T-helper 9 cell (primary cell): ENCODE data around the gene TGFA.
"Not testable (repeated sequence)": the region's sequence is repeated elsewhere in the genome, so short reads cannot be mapped to it uniquely, and the experiment has no call there.

Experiments used
- DNase-seq: peaks from one replicate; pipeline ENCODE4 v3.0.0-alpha.2; 2020

TGFA gene

DNA sequence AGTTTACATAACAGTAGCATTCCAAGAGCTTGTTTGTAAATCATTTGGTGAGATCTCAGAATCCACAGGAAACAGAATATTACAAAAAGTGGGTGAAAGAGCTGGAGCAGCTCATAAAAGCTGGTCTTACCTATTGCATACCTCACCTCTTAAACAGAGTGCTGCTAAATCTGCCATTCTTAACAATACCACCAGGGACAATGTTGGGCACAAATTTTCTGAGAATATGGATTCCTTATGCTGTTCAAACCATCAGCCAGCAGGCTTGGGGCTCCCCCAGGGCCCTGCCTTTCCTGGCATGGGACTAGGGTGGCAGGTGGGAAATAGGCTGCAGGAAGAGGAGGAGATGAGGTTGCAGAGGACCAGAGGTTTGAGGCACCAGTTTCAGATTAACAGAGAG is 55.6 kb downstream of the TGFA start:
- no peak for DNase-seq

DNA sequence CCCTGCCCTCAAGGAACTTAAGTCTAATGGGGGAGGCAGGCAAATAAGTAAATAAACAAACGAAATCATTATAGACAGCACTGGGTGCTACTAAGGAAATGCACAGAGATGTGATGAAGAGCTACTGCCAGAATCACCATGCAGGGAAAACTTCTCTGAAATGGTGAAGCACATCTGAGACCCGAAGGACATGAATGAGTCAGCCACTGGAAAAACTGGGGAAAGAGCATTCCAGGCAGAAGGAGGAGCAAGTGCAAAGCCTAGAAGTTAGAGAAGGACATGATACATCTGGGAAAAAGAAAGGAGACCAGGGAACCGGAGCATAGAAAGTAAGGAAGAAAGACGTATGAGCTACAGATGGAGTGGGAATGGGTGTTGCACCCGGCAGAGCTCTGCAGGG is 56.8 kb downstream of the TGFA start:
- no peak for DNase-seq

DNA sequence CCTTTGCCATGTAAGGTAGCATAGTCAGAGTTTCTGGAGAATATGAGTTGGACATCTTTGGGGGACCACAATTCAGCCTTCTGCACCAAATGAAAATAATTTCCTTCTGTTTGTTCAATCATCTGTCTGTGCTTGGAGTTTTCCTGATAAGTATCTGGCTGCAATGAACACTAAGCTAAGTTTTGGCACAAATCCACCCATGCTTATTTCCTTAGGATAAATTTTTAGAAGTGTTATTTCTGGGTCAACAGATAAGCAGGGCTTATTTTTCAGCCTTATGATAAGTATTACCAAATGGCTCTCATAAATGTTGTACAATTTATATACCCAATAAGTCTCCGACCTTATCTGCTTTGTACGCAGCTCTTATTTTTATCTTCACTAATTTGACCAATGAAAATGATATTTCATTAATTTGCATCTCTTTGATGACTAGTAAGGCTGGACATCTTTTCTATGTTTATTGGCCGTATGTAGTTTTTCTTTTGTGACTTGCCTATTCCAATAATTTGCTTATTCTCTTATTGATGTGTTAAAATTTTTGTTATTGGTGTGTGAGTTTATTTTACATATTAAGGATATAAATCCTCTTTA is 59.2 kb downstream of the TGFA start:
- no peak for DNase-seq

- DNase-seq = no peak
These were observed 63.2 kb downstream of the TGFA start for GRCh38 chr2:70490381-70490780.

DNA sequence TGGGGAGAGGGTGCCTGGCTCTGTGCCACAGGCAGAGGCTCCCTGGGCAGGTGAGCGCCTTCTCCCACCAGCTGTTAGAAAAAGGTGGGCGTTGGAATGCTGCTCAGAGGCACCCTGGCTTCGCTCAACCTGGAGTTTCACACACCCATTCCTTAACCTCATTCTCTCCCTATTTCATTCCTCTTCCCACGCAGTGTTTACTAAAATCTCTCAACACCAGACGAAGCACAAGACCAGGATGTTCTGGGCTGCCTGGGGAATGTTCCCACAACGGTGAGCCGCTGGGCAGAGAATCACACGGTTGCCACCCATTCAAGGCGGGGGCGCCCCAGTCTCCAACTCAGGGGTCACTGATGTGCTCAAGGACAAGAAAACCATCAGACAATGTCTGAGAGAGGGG is 64.5 kb downstream of the TGFA start:
- no peak for DNase-seq

- DNase-seq = no peak
These were observed 69.5 kb downstream of the TGFA start for GRCh38 chr2:70484086-70484485.

DNA sequence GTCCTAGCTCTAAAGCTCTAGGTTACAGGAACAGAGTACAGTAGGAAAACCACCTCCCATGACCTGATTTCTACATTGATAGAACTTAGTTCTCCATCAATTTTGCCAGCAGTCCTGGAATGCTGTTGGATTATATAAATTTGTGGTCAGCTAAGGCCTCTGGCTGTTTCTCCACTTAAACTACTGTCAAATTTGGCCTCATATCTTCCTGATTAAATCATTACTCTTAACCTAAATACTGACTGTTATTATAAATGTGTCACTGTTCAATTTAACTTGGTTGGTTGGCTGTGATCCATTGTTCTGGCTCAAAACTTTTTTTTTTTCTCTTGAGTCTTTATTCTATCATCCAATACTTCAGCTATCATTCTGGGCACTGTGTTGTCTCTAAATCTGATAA is 71.2 kb downstream of the TGFA start:
- no peak for DNase-seq

GRCh38 chr2:70480468-70480867 is 73.2 kb downstream of the TGFA start:
- no peak for DNase-seq

DNA sequence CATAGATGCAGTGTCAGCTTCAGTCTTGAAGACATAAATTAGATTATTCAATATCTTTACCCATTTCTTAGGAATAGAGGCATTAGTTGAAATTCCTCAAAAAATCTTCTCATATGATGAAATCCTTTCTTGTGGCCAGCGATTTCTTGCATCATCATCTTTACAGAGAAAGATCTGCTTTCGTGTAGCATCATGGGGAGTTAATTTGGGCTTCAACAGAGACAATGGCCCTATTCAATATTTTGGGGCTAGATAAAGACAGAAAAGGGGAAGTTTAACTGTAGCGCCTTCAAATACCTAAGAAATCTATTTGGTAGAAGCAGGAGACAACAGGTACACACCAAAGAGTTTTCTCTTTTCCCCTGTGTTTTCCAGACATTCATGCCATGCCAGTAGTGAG is 73.8 kb downstream of the TGFA start:
- DNase-seq = no peak

DNA sequence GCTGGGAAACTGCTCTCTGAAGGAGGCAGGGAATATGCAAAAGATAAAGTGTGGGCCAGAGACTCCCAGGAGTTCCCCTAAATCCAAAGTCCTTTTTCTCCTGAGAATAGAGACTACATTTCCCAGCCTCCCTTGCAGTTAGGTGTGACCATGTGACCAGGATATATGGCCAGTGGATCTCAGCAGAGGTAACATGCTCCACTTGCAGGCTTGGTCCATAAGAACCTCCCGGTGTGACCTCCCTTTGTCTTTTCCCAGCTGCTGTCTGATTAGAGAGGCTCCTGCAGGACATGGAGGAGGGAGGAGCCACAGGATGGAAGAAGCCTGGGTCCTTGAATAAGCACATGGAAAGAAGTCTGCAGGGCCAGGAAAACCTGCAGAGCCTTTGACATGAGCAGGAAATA is 76.2 kb downstream of the TGFA start:
- DNase-seq = no peak

- DNase-seq = no peak
These were observed 78.4 kb downstream of the TGFA start for GRCh38 chr2:70475266-70475665.

DNA sequence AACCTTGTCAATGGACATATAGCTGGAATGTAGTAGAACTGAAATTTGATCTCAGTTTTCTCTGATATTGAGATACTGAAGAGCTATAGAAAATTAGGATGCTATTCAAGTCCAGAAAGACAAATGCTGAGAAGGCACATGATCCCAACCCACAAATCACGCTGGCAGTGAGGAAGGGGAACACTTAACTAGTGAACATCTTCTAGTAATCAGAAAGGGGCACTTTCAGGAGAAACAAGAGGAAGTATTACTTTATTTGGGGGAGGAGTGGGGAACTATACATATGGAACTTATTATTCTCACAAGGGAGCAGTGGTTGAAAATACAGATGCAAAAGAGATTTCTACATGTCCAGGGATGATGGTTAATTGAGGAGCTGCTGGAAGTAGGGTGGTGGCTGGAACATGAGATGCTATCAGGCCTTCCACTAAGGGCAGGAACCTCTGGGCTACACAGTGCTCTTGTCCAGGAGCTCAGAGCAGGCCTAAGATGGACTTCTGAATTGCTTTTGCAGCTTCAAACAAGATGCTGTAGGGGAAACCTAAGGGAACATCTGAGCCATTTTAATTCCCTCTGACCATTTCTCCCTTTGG is 79.3 kb downstream of the TGFA start:
- no peak for DNase-seq

DNA sequence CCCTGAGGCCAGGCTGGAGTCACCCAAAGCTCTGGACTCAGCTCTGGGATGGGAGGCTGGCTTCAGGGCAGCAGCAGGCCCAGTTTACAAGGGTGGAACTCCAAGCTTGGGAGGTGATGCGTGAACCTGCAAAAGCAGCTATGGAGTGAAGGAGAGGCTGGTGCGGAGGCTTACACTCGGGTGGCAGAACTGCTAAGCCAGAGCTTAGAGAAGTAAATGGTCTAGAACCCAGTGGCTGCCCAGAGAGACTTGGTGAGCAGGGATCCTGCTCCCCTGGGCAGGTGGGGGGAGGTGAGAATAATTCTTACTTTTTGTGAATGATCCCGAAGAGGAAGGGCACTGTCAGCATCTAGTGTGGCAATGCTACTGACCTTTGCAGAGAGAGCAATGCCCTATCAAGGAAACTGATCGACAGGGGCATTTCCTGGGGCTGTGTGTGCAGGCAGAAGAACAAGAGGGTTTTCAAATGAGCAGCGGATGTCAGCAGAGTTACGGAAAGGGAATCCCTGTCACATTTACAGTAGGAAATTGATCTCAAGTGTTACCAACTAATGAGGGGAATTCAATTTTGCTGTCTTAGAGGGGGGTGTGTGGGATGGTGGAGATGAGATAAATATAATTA is 80.4 kb downstream of the TGFA start:
- DNase-seq = no peak

GRCh38 chr2:70472221-70472890 is 81.3 kb downstream of the TGFA start:
- DNase-seq = no peak

DNA sequence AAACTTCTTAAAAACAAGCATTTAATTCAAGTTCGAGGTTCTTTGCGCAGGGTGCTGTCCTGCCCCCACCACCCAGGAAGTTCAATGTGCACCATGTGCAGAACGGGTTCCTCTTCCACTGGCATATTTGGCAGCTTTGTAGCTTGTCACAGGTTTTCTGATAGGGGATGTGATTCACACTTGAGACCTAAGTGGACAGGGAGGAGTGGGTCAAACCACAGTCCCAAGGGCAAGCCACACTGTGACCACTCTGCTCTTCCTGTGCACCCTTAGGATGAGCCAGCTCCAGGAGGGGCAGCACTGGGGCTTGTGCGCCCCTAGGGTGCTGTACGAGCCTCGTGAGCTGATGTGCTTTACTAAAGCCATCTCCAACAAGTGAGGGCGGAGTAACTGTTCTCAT is 82.5 kb downstream of the TGFA start:
- no peak for DNase-seq

DNA sequence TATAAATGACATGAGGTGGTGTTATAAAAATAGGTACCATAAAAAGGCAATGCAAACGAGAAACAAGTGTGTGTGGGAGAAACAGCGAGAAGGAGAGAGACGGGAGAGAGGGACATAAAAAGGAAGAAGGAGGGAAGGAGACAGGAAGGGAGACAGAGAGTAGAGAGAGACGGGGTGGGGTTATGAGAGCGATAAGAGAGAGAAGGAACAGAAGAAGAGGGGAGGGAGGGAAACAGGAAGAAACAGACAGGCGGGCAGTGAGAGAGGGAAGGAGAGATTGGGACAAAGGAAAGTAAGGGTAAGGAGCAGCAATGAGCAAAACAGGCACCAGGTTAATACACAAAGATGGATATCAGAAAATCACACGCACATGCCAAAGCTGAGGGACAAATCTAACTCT is 83.7 kb downstream of the TGFA start:
- no peak for DNase-seq

DNA sequence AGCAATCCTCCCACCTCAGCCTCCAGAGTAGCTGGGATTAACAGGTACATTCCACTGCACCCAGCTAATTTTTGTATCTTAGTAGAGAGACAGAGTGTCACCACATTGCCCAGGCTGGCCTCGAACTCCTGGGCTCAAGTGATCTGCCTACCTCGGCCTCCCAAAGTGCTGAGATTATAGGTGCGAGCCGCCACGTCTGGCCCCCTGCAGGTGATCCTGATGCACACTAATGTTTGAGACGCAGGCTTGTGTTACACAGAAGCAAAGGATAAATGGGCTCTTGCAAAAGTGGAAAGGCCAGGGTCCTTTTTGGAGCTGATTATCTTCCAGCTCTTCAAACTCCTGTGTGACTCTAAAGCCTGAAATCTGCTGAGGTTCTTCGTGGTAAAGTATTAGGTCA is 84.2 kb downstream of the TGFA start:
- DNase-seq = no peak

- DNase-seq = no peak
These were observed 84.7 kb downstream of the TGFA start for GRCh38 chr2:70468878-70469277.

DNA sequence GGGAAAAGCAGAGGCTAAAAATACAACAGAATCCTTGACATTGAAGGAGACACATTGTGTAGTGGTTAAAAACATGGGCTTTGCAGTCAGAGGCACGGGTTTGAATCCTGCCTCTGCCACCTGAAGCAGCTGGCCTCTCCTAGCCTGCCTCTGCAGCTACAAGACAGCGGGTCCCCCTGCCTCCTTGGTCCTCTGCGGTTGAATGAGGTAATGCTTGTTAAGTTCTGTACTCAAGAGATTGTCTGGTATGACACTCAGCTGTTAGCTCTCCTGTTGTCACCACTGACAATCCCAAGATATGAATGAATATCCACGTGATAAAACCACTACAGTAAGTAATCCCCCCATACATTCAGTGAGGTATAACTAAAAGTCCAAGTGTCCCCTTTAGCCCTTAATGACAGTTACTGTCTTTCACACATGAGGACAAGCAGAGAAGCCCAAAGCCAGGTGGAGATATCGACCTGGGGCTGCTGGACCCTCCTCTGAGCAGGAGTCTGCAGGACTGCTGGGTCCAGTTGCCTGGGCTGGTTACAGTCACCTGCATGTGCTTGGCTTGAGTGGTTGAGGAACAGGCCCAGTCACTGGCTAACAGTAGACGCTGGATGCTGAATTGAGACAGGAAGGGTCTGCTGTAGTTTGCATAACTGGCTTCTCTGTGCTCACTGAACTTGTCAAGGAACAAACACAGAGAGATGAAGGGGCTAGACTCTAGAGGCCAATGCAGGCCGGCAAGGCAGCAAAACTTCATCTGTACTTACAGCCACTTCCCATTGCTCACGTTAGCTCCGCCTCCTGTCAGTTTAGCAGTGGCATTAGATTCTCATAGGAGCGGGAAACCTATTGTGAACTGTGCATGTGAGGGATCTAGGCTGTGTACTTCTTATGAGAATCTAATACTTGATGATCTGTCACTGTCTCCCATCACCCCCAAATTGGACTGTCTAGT is 85.5 kb downstream of the TGFA start:
- DNase-seq = no peak

GRCh38 chr2:70467237-70467636 is 86.4 kb downstream of the TGFA start:
- no peak for DNase-seq

DNA sequence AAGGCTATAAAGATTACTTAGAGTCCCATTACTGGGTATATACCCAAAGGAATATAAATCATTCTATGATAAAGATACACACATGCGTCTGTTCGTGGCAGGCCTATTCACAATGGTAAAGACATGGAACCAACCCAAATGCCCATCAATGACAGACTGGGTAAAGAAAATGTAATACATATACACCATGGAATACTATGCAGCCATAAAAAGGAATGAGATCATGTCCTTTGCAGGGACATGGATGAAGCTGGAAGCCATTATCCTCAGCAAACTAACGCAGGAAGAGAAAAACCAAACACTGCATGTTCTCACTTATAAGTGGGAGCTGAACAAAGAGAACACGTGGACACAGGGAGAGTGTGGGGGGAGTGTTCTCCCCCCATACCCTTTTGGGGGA is 87.0 kb downstream of the TGFA start:
- not testable (repeated sequence) for DNase-seq

GRCh38 chr2:70463997-70464396 is 89.6 kb downstream of the TGFA start:
- DNase-seq = no peak

DNA sequence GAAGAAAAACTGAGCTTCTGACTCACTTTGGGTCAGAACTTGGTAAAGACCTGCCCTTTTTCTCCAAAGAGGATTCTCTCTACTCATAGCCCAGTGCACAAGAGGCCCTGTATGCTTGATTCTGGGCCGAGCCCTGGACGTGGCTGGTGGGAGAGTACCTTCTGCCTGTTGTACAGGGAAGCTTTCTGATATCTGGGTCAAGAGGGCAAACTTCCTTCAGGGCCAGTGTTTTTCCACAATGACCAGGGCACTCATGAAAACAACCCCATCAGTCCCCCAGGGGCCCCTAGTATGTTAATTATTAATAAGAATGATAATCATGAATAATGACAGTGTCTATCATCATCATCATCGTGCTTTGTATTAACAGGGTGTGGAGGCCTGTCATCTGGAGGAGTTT is 90.0 kb downstream of the TGFA start:
- DNase-seq = no peak
